H9 (cell line): ENCODE results near the gene SPPL3. TPM values are rescaled to one million over a fixed set of nuclear protein-coding genes. Genes with fewer than 3 reads are reported as not detected.

Experiments
- DNase-seq: peaks from one replicate; pipeline ENCODE4 v3.0.0-alpha.2; 2017
- H2AFZ ChIP-seq: one replicate; pipeline ENCODE4 v1.6.1; 2013; ENCODE audit warnings: mild to moderate bottlenecking, low read length, control low read depth, moderate library complexity
- H2AK5ac ChIP-seq: 2 replicates; pipeline ENCODE4 v1.6.1; 2013; ENCODE audit warnings: low read length, control low read depth, mixed read lengths; ENCODE audit not compliant: insufficient read length
- H2BK120ac ChIP-seq: one replicate; pipeline ENCODE4 v1.6.1; 2013; ENCODE audit warnings: low read depth, mild to moderate bottlenecking, low read length, control low read depth, inconsistent platforms; ENCODE audit not compliant: poor library complexity, severe bottlenecking
- H2BK12ac ChIP-seq: 2 replicates; pipeline ENCODE4 v1.6.1; 2013; ENCODE audit warnings: low read length, control low read depth, mixed read lengths, low read depth; ENCODE audit not compliant: insufficient read length
- H2BK15ac ChIP-seq: 2 replicates; pipeline ENCODE4 v1.6.1; 2013; ENCODE audit warnings: low read depth, low read length, control low read depth
- H2BK20ac ChIP-seq: one replicate; pipeline ENCODE4 v1.6.1; 2013; ENCODE audit warnings: low read depth, mild to moderate bottlenecking, low read length, control low read depth, inconsistent platforms; ENCODE audit not compliant: poor library complexity, severe bottlenecking
- H2BK5ac ChIP-seq: 2 replicates; pipeline ENCODE4 v1.6.1; 2013; ENCODE audit warnings: low read length, control low read depth, mixed read lengths; ENCODE audit not compliant: insufficient read length
- H3K14ac ChIP-seq: 2 replicates; pipeline ENCODE4 v1.6.1; 2013; ENCODE audit warnings: low read length, control low read depth; ENCODE audit not compliant: insufficient read depth
- H3K18ac ChIP-seq: 2 replicates; pipeline ENCODE4 v1.6.1; 2013; ENCODE audit warnings: low read depth, mild to moderate bottlenecking, mixed read lengths, low read length, control low read depth; ENCODE audit not compliant: insufficient read length
- H3K23ac ChIP-seq: 2 replicates; pipeline ENCODE4 v1.6.1; 2013; ENCODE audit warnings: low read length, control low read depth, mixed read lengths, low read depth; ENCODE audit not compliant: insufficient read length
- H3K23me2 ChIP-seq: 2 replicates; pipeline ENCODE4 v1.6.1; 2013; ENCODE audit warnings: low read depth, mild to moderate bottlenecking, mixed read lengths, low read length, control low read depth; ENCODE audit not compliant: insufficient read length, poor library complexity, severe bottlenecking
- H3K27ac ChIP-seq: 2 replicates; pipeline ENCODE4 v1.5.1; 2013; ENCODE audit warnings: low read length, control low read depth, mixed read lengths, low read depth; ENCODE audit not compliant: insufficient read length
- H3K27me3 ChIP-seq: 2 replicates; pipeline ENCODE4 v1.6.1; 2013; ENCODE audit warnings: low read length, control low read depth, inconsistent platforms; ENCODE audit not compliant: insufficient read depth
- H3K4ac ChIP-seq: 2 replicates; pipeline ENCODE4 v1.6.1; 2013; ENCODE audit warnings: low read depth, mild to moderate bottlenecking, control low read depth, inconsistent platforms, low read length, moderate library complexity
- H3K4me1 ChIP-seq: 2 replicates; pipeline ENCODE4 v1.6.1; 2013; ENCODE audit warnings: low read length, control low read depth, inconsistent platforms; ENCODE audit not compliant: insufficient read depth
- H3K4me2 ChIP-seq: 2 replicates; pipeline ENCODE4 v1.6.1; 2013; ENCODE audit warnings: low read length, control low read depth, mixed read lengths; ENCODE audit not compliant: insufficient read length, insufficient read depth
- H3K56ac ChIP-seq: 2 replicates; pipeline ENCODE4 v1.6.1; 2013; ENCODE audit warnings: low read depth, mild to moderate bottlenecking, mixed read lengths, low read length, control low read depth; ENCODE audit not compliant: insufficient read length
- H3K79me1 ChIP-seq: 2 replicates; pipeline ENCODE4 v1.6.1; 2013; ENCODE audit warnings: low read depth, mild to moderate bottlenecking, moderate library complexity, low read length, control low read depth, inconsistent platforms; ENCODE audit not compliant: insufficient read depth, poor library complexity, severe bottlenecking
- H3K79me2 ChIP-seq: 2 replicates; pipeline ENCODE4 v1.6.1; 2013; ENCODE audit warnings: low read length, control low read depth, inconsistent platforms; ENCODE audit not compliant: insufficient read depth
- H3K9ac ChIP-seq: 2 replicates; pipeline ENCODE4 v1.6.1; 2013; ENCODE audit warnings: low read length, control low read depth, mixed read lengths; ENCODE audit not compliant: insufficient read length; ENCODE audit errors: extremely low read depth
- H3K9me3 ChIP-seq: one replicate; pipeline ENCODE4 v1.6.1; 2013; ENCODE audit warnings: low read depth, low read length, inconsistent platforms; ENCODE audit not compliant: control insufficient read depth
- H3T11ph ChIP-seq: one replicate; pipeline ENCODE4 v1.6.1; 2013; ENCODE audit warnings: mild to moderate bottlenecking, low read length, control low read depth, inconsistent platforms
- H4K20me1 ChIP-seq: one replicate; pipeline ENCODE4 v1.6.1; 2013; ENCODE audit not compliant: control insufficient read depth, insufficient read length, insufficient read depth
- H4K5ac ChIP-seq: 2 replicates; pipeline ENCODE4 v1.6.1; 2013; ENCODE audit warnings: low read depth, mild to moderate bottlenecking, mixed read lengths, low read length, control low read depth; ENCODE audit not compliant: insufficient read length
- H4K8ac ChIP-seq: replicated peaks from 2 replicates; pipeline ENCODE4 v1.6.1; 2013; ENCODE audit warnings: low read length, control low read depth, mixed read lengths, low read depth; ENCODE audit not compliant: insufficient read length
- H4K91ac ChIP-seq: 2 replicates; pipeline ENCODE4 v1.6.1; 2013; ENCODE audit warnings: low read depth, mild to moderate bottlenecking, moderate library complexity, mixed read lengths, low read length, control low read depth; ENCODE audit not compliant: insufficient read length
- H3K27ac Mint-ChIP-seq, 3 experiments: 2 replicates in 2 of 3; 3 replicates in 1 of 3; pipeline ENCODE4 v1.8.0; 2020 to 2021; ENCODE audit warnings: mixed read lengths in 3 of 3, mild to moderate bottlenecking in 1 of 3, moderate library complexity in 1 of 3
- H3K27me3 Mint-ChIP-seq: 2 replicates; pipeline ENCODE4 v1.8.0; 2021; ENCODE audit warnings: low read depth, mild to moderate bottlenecking, moderate library complexity, mixed read lengths
- H3K36me3 Mint-ChIP-seq, 3 experiments: 2 replicates in 2 of 3; 3 replicates in 1 of 3; pipeline ENCODE4 v1.8.0; 2020 to 2021; ENCODE audit warnings: low read depth in 3 of 3, mixed read lengths in 3 of 3; ENCODE audit not compliant: insufficient read depth in 1 of 3
- H3K4me1 Mint-ChIP-seq, 2 experiments: 2 replicates each; pipeline ENCODE4 v1.8.0; 2020; ENCODE audit warnings: mixed read lengths in 2 of 2
- H3K4me3 Mint-ChIP-seq, 2 experiments: 2 replicates in 1 of 2; 3 replicates in 1 of 2; pipeline ENCODE4 v1.8.0; 2020 to 2021; ENCODE audit warnings: mild to moderate bottlenecking in 2 of 2, mixed read lengths in 2 of 2, moderate library complexity in 1 of 2
- H3K9me3 Mint-ChIP-seq, 2 experiments: 2 replicates in 1 of 2; 3 replicates in 1 of 2; pipeline ENCODE4 v1.8.0; 2020; ENCODE audit warnings: mild to moderate bottlenecking in 2 of 2, mixed read lengths in 2 of 2, moderate library complexity in 1 of 2
- total RNA-seq: library from RNA; stranded (reverse); gene quantifications from 2 replicates; pipeline ENCODE4 v1.2.1, GENCODE V29; 2021
- TF ChIP-seq, protein P1 (sequence below): fragments of 200-600 bp; sonication (generic); conservative IDR thresholded peaks from 3 replicates; pipeline ENCODE4 v1.8.0; 2021; ENCODE audit warnings: antibody characterized with exemption, mild to moderate bottlenecking

Gene SPPL3
- total RNA-seq, 1 experiment from 2014 or later, result 46.3 TPM

DNA sequence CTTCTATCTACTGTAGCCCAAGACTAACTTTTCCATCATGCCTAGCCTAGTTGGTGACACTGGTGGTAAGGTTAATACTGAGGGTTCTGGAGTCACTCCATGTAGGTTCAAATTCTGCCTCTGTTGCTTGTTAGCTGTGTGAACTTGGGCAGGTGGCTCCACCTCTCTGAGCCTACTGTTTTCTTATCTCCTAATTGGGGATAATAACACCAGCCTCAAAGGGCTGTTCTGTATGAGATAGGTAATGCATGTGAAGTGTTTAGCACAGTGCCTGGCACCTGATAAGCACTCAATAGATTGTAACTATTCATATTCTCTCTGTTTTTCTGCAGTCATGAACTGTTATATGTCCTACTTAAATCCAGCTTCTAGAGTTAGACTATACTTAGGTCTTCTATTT lies 17.5 kb upstream of the SPPL3 start:
- Histone ChIP-seq H3K9me3 (no peaks in the 10 kb centered on the region), H3K27ac (no peak overlapping the region), H2BK120ac (no peak overlapping the region), H3K9ac (no peak overlapping the region), H3K18ac (no peak overlapping the region), H3K14ac (no peak overlapping the region), H3K23me2 (no peaks in the 10 kb centered on the region), H3K4me1 (peaks cover 2% of the 10 kb centered on the region; the same call in 1 of the 2 replicates), H4K5ac (no peak overlapping the region), H3K23ac (no peak overlapping the region), H2AK5ac (no peak overlapping the region), H2BK5ac (no peak overlapping the region), H2AFZ (no peak overlapping the region), H4K91ac (no peak overlapping the region), H2BK15ac (no peak overlapping the region), H4K8ac (no peak overlapping the region), H2BK12ac (no peak overlapping the region), H3K79me2 (no peaks in the 10 kb centered on the region), H3K27me3 (no peaks in the 10 kb centered on the region), H3T11ph (no peak overlapping the region), H2BK20ac (no peak overlapping the region), H3K4ac (no peak overlapping the region), H3K79me1 (no peaks in the 10 kb centered on the region), H4K20me1 (no peaks in the 10 kb centered on the region), H3K56ac (no peak overlapping the region), H3K4me2 (no peak overlapping the region)
- Mint-ChIP-seq H3K27ac (no peak overlapping the region; a peak in 2 of 7 replicates), H3K36me3 (no peaks in the 10 kb centered on the region), H3K4me1 (peaks cover 21 to 22% of the 10 kb centered on the region in 2 experiments), H3K4me3 (no peak overlapping the region), H3K27me3 (no peaks in the 10 kb centered on the region), H3K9me3 (peaks cover 1 to 9% of the 10 kb centered on the region in 2 experiments; a peak in 2 of 5 replicates)
- DNase-seq, result no peak
- TF ChIP-seq, protein P1, sequence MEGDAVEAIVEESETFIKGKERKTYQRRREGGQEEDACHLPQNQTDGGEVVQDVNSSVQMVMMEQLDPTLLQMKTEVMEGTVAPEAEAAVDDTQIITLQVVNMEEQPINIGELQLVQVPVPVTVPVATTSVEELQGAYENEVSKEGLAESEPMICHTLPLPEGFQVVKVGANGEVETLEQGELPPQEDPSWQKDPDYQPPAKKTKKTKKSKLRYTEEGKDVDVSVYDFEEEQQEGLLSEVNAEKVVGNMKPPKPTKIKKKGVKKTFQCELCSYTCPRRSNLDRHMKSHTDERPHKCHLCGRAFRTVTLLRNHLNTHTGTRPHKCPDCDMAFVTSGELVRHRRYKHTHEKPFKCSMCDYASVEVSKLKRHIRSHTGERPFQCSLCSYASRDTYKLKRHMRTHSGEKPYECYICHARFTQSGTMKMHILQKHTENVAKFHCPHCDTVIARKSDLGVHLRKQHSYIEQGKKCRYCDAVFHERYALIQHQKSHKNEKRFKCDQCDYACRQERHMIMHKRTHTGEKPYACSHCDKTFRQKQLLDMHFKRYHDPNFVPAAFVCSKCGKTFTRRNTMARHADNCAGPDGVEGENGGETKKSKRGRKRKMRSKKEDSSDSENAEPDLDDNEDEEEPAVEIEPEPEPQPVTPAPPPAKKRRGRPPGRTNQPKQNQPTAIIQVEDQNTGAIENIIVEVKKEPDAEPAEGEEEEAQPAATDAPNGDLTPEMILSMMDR, result no peak
